LNCaP clone FGC (cell line): ENCODE results near the gene CCDC172.

ENCODE experiments used
- DNase-seq: peaks from one replicate; pipeline ENCODE4 v3.0.0-alpha.2; 2011; ENCODE audit warnings: low read depth
- H3K4me3 ChIP-seq: 2 replicates; pipeline ENCODE4 v1.5.1; 2011; ENCODE audit warnings: mild to moderate bottlenecking, low read depth, low read length, control low read depth
- CTCF ChIP-seq: IDR thresholded peaks from 2 replicates; pipeline ENCODE4 v1.5.1; 2012; ENCODE audit warnings: mild to moderate bottlenecking; ENCODE audit not compliant: control insufficient read depth, insufficient read depth; ENCODE audit errors: extremely low read depth

The CCDC172 gene

GRCh38 chr10:116311016-116311415, 13.2 kb upstream of the CCDC172 start:
- H3K4me3 ChIP-seq, result no peak overlapping the region
- DNase-seq, result no peak
- TF ChIP-seq CTCF, result no peak

GRCh38 chr10:116311706-116312490, 12.3 kb upstream of the CCDC172 start:
- H3K4me3 ChIP-seq, result no peak overlapping the region
- TF ChIP-seq CTCF, result no peak
- no peak for DNase-seq

GRCh38 chr10:116312548-116312947, 11.7 kb upstream of the CCDC172 start:
- H3K4me3 ChIP-seq, result no peak overlapping the region
- no peak for TF ChIP-seq CTCF
- no peak for DNase-seq

- no peak for DNase-seq
- H3K4me3 ChIP-seq, result no peak overlapping the region
- no peak for TF ChIP-seq CTCF
These were observed 7.7 kb upstream of the CCDC172 start for GRCh38 chr10:116316503-116316902.

DNA sequence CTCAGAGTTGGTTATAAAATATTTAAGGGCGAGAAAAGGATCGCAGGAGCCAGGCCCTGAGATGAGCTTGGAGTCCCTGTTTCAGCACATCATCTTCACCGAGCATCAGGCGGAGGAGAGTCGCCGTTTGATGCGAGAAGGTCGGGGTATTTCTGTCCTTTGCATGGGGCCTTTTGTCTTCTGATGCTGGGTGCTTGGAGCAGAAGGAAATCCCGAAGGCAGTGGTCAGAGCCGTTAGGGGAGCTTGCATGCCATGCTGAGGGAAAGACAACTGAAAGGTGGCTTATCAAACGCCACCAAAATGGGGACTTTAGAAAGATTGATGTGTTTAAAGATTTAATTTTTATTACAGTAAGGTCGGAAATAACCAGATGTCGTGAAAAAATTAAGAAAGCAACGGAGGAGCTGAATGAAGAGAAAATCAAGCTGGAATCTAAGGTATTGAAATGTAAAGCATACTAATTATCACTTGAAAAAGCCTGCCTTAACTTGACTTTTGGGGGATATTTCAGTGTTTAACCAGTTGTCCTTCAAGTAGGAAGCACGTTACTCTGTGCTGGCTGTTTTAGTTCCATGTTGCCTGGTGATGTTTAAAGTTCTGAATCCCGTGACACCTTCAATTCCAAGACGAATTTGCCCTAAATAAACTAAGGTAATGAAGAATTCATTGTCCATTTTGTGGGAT, 845 bp downstream of the CCDC172 start:
- no peak for DNase-seq
- no peak overlapping the region for H3K4me3 ChIP-seq
- TF ChIP-seq CTCF, result no peak

GRCh38 chr10:116325987-116326386, 1.7 kb downstream of the CCDC172 start:
- no peak for TF ChIP-seq CTCF
- no peak for DNase-seq
- no peak overlapping the region for H3K4me3 ChIP-seq

DNA sequence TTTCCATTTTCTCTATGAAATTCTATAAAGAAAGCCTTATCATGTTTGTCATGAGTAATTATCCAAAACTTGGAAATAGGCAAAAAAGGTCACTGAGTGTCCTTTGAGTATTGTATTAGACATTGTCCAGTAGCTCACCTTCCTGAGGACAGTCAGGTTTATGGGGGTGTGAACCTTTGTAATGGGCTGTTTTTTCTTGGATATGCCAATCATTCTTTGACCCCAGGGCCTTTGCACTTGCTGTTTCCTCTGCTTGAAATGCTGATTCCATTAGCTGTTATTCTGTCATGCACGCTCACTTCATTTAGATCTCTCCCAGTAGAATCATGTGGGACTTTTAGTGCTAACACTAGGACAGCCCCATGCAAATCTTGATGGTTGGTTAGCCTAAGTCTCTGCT, 4.9 kb downstream of the CCDC172 start:
- no peak for DNase-seq
- H3K4me3 ChIP-seq, result no peak overlapping the region
- TF ChIP-seq CTCF, result no peak
